ENCODE data around the gene ZNF107.
"Not testable (repeated sequence)": the region's sequence is repeated elsewhere in the genome, so short reads cannot be mapped to it uniquely, and the experiment has no call there.

ZNF107 gene

DNA sequence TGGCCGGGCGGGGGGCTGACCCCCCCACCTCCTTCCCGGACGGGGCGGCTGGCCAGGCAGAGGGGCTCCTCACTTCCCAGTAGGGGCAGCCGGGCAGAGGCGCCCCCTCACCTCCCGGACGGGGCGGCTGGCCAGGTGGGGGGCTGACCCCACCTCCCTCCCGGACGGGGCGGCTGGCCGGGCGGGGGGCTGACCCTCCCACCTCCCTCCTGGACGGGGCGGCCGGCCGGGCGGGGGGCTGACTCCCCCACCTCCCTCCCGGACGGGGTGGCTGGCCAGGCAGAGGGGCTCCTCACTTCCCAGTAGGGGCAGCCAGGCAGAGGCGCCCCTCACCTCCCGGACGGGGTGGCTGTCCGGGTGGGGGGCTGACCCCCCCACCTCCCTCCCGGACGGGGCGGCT, 72.5 kb downstream of the ZNF107 start:
- DNase-seq: not testable (repeated sequence)

DNA sequence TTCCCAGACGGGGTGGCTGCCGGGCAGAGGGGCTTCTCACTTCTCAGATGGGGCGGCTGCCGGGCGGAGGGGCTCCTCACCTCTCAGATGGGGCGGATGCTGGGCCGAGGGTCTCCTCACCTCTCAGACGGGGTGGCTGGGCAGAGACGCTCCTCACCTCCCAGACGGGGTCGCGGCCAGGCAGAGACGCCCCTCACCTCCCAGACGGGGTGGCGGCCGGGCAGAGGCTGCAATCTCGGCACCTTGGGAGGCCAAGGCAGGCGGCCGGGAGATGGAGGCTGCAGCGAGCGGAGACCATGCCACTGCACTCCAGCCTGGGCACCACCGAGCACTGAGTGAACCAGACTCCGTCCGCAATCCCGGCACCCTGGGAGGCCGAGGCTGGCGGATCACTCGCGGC, 73.0 kb downstream of the ZNF107 start:
- not testable (repeated sequence) for DNase-seq

DNA sequence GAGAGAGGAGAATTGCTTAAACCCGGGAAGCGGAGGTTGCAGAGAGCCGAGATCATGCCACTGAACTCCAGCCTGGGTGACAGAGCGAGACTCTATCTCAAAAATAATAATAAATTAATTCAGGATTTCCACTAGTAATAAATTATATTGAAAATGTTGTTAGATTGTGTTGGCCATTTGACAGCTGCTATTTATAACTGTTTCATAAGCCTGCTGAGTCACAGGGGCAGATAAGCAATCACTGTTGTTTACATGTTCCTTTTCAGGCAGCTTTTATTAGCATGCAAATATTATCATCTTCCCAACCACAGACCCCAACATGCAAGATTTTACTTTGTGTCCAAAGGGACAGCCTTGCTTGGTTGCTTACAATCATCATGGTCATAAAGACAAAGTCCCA, 78.7 kb downstream of the ZNF107 start:
- no peak for DNase-seq

DNA sequence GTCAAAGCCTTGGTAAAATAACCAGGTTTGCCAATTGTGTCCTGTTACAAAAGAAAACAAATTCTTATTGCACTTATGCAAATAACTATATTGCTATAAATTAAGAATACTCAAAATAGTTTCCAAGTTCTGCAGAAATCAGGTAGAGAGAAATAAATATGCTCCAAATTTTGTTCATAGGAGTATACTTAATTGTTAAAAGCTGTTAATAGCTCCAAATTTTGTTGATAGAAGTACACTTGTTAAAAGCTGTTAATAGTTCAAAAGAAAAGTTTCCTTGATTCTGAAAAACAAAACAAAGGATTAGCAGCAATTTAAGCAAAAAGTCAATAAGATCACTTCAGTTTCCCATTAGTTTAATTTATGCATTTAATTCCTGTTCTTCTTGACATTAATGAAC, 81.9 kb downstream of the ZNF107 start:
- DNase-seq: no peak

GRCh38 chr7:64753032-64753431, 87.1 kb downstream of the ZNF107 start:
- DNase-seq: no peak

- DNase-seq: no peak
Measured at GRCh38 chr7:64755865-64756264, 89.9 kb downstream of the ZNF107 start.

DNA sequence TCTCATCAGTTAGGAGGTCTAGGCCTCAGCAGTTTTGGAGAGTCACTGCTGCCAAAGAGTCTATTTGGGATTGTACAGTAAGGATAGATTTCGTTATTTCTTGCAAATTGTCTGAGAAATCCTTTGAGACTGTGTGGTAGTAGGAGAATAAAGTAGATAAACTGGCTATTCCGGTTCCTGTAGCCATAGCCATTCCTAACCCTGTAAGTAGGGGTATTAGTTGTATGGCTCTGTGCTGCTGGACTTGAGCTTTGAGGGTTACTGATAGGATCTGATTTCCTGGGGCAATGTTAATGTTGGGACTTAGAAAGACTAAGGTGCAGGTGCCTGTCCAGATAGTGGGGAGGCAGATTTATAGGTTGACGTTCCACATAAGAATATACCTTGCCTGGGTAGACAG, 92.2 kb downstream of the ZNF107 start:
- DNase-seq: no peak

Data from right forelimb (tissue), 1 donor.